ENCODE measurements around the gene DYNLT4. TPM values are rescaled to one million over a fixed set of nuclear protein-coding genes. Genes with fewer than 3 reads are reported as not detected.

The DYNLT4 gene
- total and polyA plus RNA-seq, 2 of the 8 experiments (the other 6 are each of a cell fraction or from before 2014, with no cell fraction given) = 0.29 TPM; not detected in 1

GRCh38 chr1:44842486-44842861, 35.3 kb upstream of the DYNLT4 start:
- no peaks in the 10 kb centered on the region for H3K36me3 ChIP-seq (ENCODE audit: control insufficient read depth in 2 of 4, insufficient read depth in 4 of 4, low read length in 3 of 4)
- H3K14ac ChIP-seq (ENCODE audit: insufficient read length) = no peak overlapping the region
- no peak overlapping the region for H3K56ac ChIP-seq (replicated peaks; ENCODE audit: insufficient read length, low read depth, low read length)
- no peak overlapping the region for H3K9ac ChIP-seq (replicated peaks in 1 of 4; ENCODE audit: extremely low read depth in 1 of 4, low read depth in 3 of 4, low read length in 3 of 4)
- FAIRE-seq (no peak), DNase-seq (ENCODE audit: low read depth in 1 of 2, low spot score in 2 of 2) (no peak)
- no peak overlapping the region for H4K91ac ChIP-seq (replicated peaks; ENCODE audit: insufficient read length, low read length)
- H2AFZ ChIP-seq (ENCODE audit: low read length) = no peak overlapping the region
- no peak overlapping the region for H2BK15ac ChIP-seq (ENCODE audit: low read length)
- H3K27ac ChIP-seq (ENCODE audit: low read depth, low read length) = no peak overlapping the region
- no peaks in the 10 kb centered on the region for H4K20me1 ChIP-seq (replicated peaks in 1 of 2; ENCODE audit: control insufficient read depth in 1 of 2, insufficient read depth in 2 of 2, low read length in 2 of 2)
- TF ChIP-seq HDAC2 (IDR thresholded peaks at IDR 0.05; ENCODE audit: borderline replicate concordance in 1 of 2, low read depth in 2 of 2, low read length in 2 of 2) = no peak
- TF ChIP-seq POU5F1 (IDR thresholded peaks at IDR 0.05; ENCODE audit: low read depth, low read length) = no peak
- TF ChIP-seq NRF1 (IDR thresholded peaks at IDR 0.05; ENCODE audit: low read depth, low read length) = no peak
- no peak overlapping the region for H2BK120ac ChIP-seq (replicated peaks; ENCODE audit: low read depth, low read length)
- 67% methylated on average over 16 of the region's 16 CpGs; no CpG with 5 or more reads in 1 of the 2 experiments for WGBS, 2 experiments (ENCODE audit: extremely low coverage in 1 of 2, insufficient coverage in 1 of 2, insufficient read length in 1 of 2, insufficient replicate concordance in 2 of 2, low coverage in 1 of 2, low lambda C conversion rate in 2 of 2, missing lambda C conversion rate in 1 of 2)
- no peak overlapping the region for H2AK5ac ChIP-seq (ENCODE audit: low read depth, low read length)
- peaks cover 0 to 10% (median 6%) of the 10 kb centered on the region in 4 experiments; a peak in 3 of 7 replicates for H3K27me3 ChIP-seq (replicated peaks in 1 of 4; ENCODE audit: control insufficient read depth in 3 of 4, extremely low read depth in 1 of 4, insufficient read depth in 3 of 4, low read length in 3 of 4)
- no peak overlapping the region for H4K5ac ChIP-seq (ENCODE audit: insufficient read length, low read depth, low read length)
- no peaks in the 10 kb centered on the region for H3K79me2 ChIP-seq (ENCODE audit: control insufficient read depth in 1 of 2, insufficient read depth in 2 of 2, low read length in 2 of 2)
- CTCF ChIA-PET (ENCODE audit: partially characterized antibody) = interaction anchor here (0.9 to 2.3 kb wide), 3 partner anchors 8 to 49 kb away, joined by 3 to 4 read pairs (median 4); no protein-coding TSS in a partner anchor
- H4K8ac ChIP-seq (ENCODE audit: extremely low read depth, insufficient read depth, low read length) = peak overlapping the region; percentile 68
- H3K4me3 ChIP-seq (ENCODE audit: extremely low read depth in 1 of 4, insufficient read depth in 2 of 4, low read depth in 3 of 4, low read length in 4 of 4) = peak overlapping the region; percentile 59 to 74 (median 70)
- no peak overlapping the region for H3K23ac ChIP-seq (ENCODE audit: insufficient read length)
- no peaks in the 10 kb centered on the region for H3K79me1 ChIP-seq (ENCODE audit: low read depth, low read length)
- H3K4me2 ChIP-seq (ENCODE audit: insufficient read depth in 1 of 2, low read depth in 2 of 2, low read length in 2 of 2) = peak overlapping the region; percentile 80 to 94
- H3K4ac ChIP-seq (replicated peaks; ENCODE audit: insufficient read length, low read depth, low read length) = no peak overlapping the region
- H3K4me1 ChIP-seq (replicated peaks in 1 of 4; ENCODE audit: control insufficient read depth in 3 of 4, insufficient read depth in 4 of 4, low read length in 3 of 4) = peaks cover 0 to 5% (median 0%) of the 10 kb centered on the region in 4 experiments; a peak in 2 of 7 replicates
- H2BK5ac ChIP-seq (ENCODE audit: low read depth, low read length) = no peak overlapping the region
- no peaks in the 10 kb centered on the region for H3K9me3 ChIP-seq (ENCODE audit: insufficient read depth in 2 of 2, low read depth in 1 of 2, low read length in 1 of 2)
- H3K18ac ChIP-seq (ENCODE audit: extremely low read depth, low read length) = no peak overlapping the region; the same call in 1 of the 2 replicates
- H3K23me2 ChIP-seq (ENCODE audit: low read depth, low read length) = peaks cover 6% of the 10 kb centered on the region; the same call in 1 of the 2 replicates
- POLR2A ChIA-PET (ENCODE audit: partially characterized antibody) = interaction anchor here (0.9 to 7.9 kb wide), 11 partner anchors 8 to 498 kb away, joined by 3 to 55 read pairs (median 4); partner anchors contain the start of genes HECTD3, MUTYH, RPS8 and TOE1
- H2BK20ac ChIP-seq (ENCODE audit: low read length) = no peak overlapping the region
- no peak overlapping the region for H2BK12ac ChIP-seq (ENCODE audit: low read depth, low read length)
